Measurements from ENCODE around the gene CELSR2. TPM values are rescaled to one million over a fixed set of nuclear protein-coding genes. Genes with fewer than 3 reads are reported as not detected.

Gene CELSR2
- total RNA-seq, 1 experiment from 2014 or later, result 8.3 TPM

GRCh38 chr1:109306832-109307273, 57.5 kb downstream of the CELSR2 start, which contains the start of gene MYBPHL:
TSS of gene MYBPHL (minus strand) at chr1:109307011. CDS start at chr1:109306991, 20 bp downstream.
- ChIA-PET POLR2A (no interaction called here), CTCF (interaction anchor here (0.7 to 1.3 kb wide), 2 partner anchors 29 to 34 kb away, joined by 4 read pairs; no protein-coding TSS in a partner anchor)
- no peak within 1 kb of the TSS for H3K4me3 ChIP-seq (ENCODE audit: low read depth, low read length)
- Mint-ChIP-seq H3K4me3 (ENCODE audit: unreplicated experiment) (no peak within 1 kb of the TSS), H3K27me3 (ENCODE audit: insufficient read depth, unreplicated experiment) (no peaks in the 10 kb centered on the region), H3K27ac (ENCODE audit: unreplicated experiment) (no peak within 1 kb of the TSS), H3K9me3 (ENCODE audit: unreplicated experiment) (no peaks in the 10 kb centered on the region), H3K4me1 (ENCODE audit: low read depth, unreplicated experiment) (no peaks in the 10 kb centered on the region), H3K36me3 (ENCODE audit: insufficient read depth, unreplicated experiment) (peaks cover 11% of the 10 kb centered on the region)
- no TSS peak for BruUV-seq (replicated peaks)
- no peak for DNase-seq
- no peaks in the 10 kb centered on the region for H3K4me1 ChIP-seq
- H3K36me3 ChIP-seq (ENCODE audit: control insufficient read depth, insufficient read depth, low read length), result no peaks in the 10 kb centered on the region
- H3K27me3 ChIP-seq (replicated peaks; ENCODE audit: control insufficient read depth, insufficient read depth, low read length), result no peaks in the 10 kb centered on the region
- no peak for TF ChIP-seq CTCF (IDR thresholded peaks at IDR 0.05; ENCODE audit: insufficient read depth in 1 of 2, low read depth in 1 of 2, low read length in 1 of 2, severe bottlenecking in 1 of 2, unreplicated experiment in 1 of 2)
- intact Hi-C loops (cut with micrococcal nuclease; ENCODE audit: unreplicated experiment), result no loop called here
- no peaks in the 10 kb centered on the region for H3K9me3 ChIP-seq

GRCh38 chr1:109307274-109308021, 58.1 kb downstream of the CELSR2 start:
- TF ChIP-seq CTCF (IDR thresholded peaks at IDR 0.05; ENCODE audit: insufficient read depth in 1 of 2, low read depth in 1 of 2, low read length in 1 of 2, severe bottlenecking in 1 of 2, unreplicated experiment in 1 of 2), result no peak
- Mint-ChIP-seq H3K27ac (ENCODE audit: unreplicated experiment) (no peak overlapping the region), H3K27me3 (ENCODE audit: insufficient read depth, unreplicated experiment) (no peaks in the 10 kb centered on the region), H3K9me3 (ENCODE audit: unreplicated experiment) (no peaks in the 10 kb centered on the region), H3K4me3 (ENCODE audit: unreplicated experiment) (no peak overlapping the region), H3K36me3 (ENCODE audit: insufficient read depth, unreplicated experiment) (peaks cover 12% of the 10 kb centered on the region), H3K4me1 (ENCODE audit: low read depth, unreplicated experiment) (no peaks in the 10 kb centered on the region)
- Histone ChIP-seq H3K4me3 (ENCODE audit: low read depth, low read length) (no peak overlapping the region), H3K4me1 (no peaks in the 10 kb centered on the region), H3K36me3 (ENCODE audit: control insufficient read depth, insufficient read depth, low read length) (no peaks in the 10 kb centered on the region), H3K9me3 (no peaks in the 10 kb centered on the region), H3K27me3 (replicated peaks; ENCODE audit: control insufficient read depth, insufficient read depth, low read length) (no peaks in the 10 kb centered on the region)
- ChIA-PET CTCF (interaction anchor here (0.7 to 1.3 kb wide), 2 partner anchors 30 to 35 kb away, joined by 4 read pairs; no protein-coding TSS in a partner anchor), POLR2A (no interaction called here)
- BruUV-seq (replicated peaks), result no TSS peak
- intact Hi-C loops (cut with micrococcal nuclease; ENCODE audit: unreplicated experiment), result no loop called here
- DNase-seq, result no peak

- Mint-ChIP-seq H3K27ac (ENCODE audit: unreplicated experiment) (no peak overlapping the region), H3K4me1 (ENCODE audit: low read depth, unreplicated experiment) (no peaks in the 10 kb centered on the region), H3K9me3 (ENCODE audit: unreplicated experiment) (no peaks in the 10 kb centered on the region), H3K27me3 (ENCODE audit: insufficient read depth, unreplicated experiment) (no peaks in the 10 kb centered on the region), H3K36me3 (ENCODE audit: insufficient read depth, unreplicated experiment) (peaks cover 17% of the 10 kb centered on the region), H3K4me3 (ENCODE audit: unreplicated experiment) (no peak overlapping the region)
- TF ChIP-seq CTCF (IDR thresholded peaks at IDR 0.05; ENCODE audit: insufficient read depth in 1 of 2, low read depth in 1 of 2, low read length in 1 of 2, severe bottlenecking in 1 of 2, unreplicated experiment in 1 of 2), result no peak
- Histone ChIP-seq H3K36me3 (ENCODE audit: control insufficient read depth, insufficient read depth, low read length) (no peaks in the 10 kb centered on the region), H3K9me3 (no peaks in the 10 kb centered on the region), H3K27me3 (replicated peaks; ENCODE audit: control insufficient read depth, insufficient read depth, low read length) (no peaks in the 10 kb centered on the region), H3K4me3 (ENCODE audit: low read depth, low read length) (no peak overlapping the region), H3K4me1 (no peaks in the 10 kb centered on the region)
- intact Hi-C loops (cut with micrococcal nuclease; ENCODE audit: unreplicated experiment), result no loop called here
- no peak for DNase-seq
- BruUV-seq (replicated peaks), result no TSS peak
- ChIA-PET POLR2A (no interaction called here), CTCF (no interaction called here)
Measured at GRCh38 chr1:109309347-109309746, 60.0 kb downstream of the CELSR2 start.
